Measurements from ENCODE around the gene GDPGP1. TPM values are rescaled to one million over a fixed set of nuclear protein-coding genes. Genes with fewer than 3 reads are reported as not detected.

The GDPGP1 gene
- total and polyA plus RNA-seq, 9 of the 15 experiments (the other 6 are each of a cell fraction or from before 2014, with no cell fraction given), result 0.78 to 6.1 (median 2.8) TPM

- no peak for TF ChIP-seq ZNF124 (CRISPR knock-in tag; IDR thresholded peaks at IDR 0.05)
- no peak for TF ChIP-seq RAD21 (CRISPR knock-in tag; conservative IDR thresholded peaks at IDR 0.05 in 1 of 2, IDR thresholded peaks at IDR 0.05 in 1 of 2)
- TF ChIP-seq, protein P1, sequence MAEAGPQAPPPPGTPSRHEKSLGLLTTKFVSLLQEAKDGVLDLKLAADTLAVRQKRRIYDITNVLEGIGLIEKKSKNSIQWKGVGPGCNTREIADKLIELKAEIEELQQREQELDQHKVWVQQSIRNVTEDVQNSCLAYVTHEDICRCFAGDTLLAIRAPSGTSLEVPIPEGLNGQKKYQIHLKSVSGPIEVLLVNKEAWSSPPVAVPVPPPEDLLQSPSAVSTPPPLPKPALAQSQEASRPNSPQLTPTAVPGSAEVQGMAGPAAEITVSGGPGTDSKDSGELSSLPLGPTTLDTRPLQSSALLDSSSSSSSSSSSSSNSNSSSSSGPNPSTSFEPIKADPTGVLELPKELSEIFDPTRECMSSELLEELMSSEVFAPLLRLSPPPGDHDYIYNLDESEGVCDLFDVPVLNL (CRISPR knock-in tag; IDR thresholded peaks at IDR 0.05; ENCODE audit: low read depth), result no peak
- TF ChIP-seq PBX2 (CRISPR knock-in tag; IDR thresholded peaks at IDR 0.05; ENCODE audit: low read depth), result no peak
- no peak for TF ChIP-seq PBX2 (tag; conservative IDR thresholded peaks at IDR 0.05; ENCODE audit: low read depth)
- no peak for TF ChIP-seq NFYB (IDR thresholded peaks at IDR 0.05; ENCODE audit: extremely low read depth, insufficient read length)
- peak; percentile 4; the same call in 1 of the 2 replicates for TF ChIP-seq PHF21A (IDR thresholded peaks at IDR 0.05; ENCODE audit: borderline replicate concordance, low read depth)
- peak; percentile 77 for TF ChIP-seq GABPA (tag; conservative IDR thresholded peaks at IDR 0.05; ENCODE audit: low read depth)
- no peak for TF ChIP-seq SUPT5H (IDR thresholded peaks at IDR 0.05)
- TF ChIP-seq RB1 (IDR thresholded peaks at IDR 0.05; ENCODE audit: low read depth), result peak; percentile 30
- TF ChIP-seq ZNF134 (CRISPR knock-in tag; conservative IDR thresholded peaks at IDR 0.05), result peak; percentile 60; the same call in 1 of the 2 replicates
- TF ChIP-seq, protein P2, sequence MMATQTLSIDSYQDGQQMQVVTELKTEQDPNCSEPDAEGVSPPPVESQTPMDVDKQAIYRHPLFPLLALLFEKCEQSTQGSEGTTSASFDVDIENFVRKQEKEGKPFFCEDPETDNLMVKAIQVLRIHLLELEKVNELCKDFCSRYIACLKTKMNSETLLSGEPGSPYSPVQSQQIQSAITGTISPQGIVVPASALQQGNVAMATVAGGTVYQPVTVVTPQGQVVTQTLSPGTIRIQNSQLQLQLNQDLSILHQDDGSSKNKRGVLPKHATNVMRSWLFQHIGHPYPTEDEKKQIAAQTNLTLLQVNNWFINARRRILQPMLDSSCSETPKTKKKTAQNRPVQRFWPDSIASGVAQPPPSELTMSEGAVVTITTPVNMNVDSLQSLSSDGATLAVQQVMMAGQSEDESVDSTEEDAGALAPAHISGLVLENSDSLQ (IDR thresholded peaks at IDR 0.05), result 0 out of 2 replicates have a peak, but pooled peaks have one; percentile 10
- TF ChIP-seq NFIC (IDR thresholded peaks at IDR 0.05), result peak; percentile 80
- peak; percentile 34; the same call in 1 of the 2 replicates for TF ChIP-seq ZNF12 (CRISPR knock-in tag; IDR thresholded peaks at IDR 0.05)
- peak; percentile 91 for TF ChIP-seq MYNN (IDR thresholded peaks at IDR 0.05)
- peak; percentile 75 for TF ChIP-seq MYNN (CRISPR knock-in tag; IDR thresholded peaks at IDR 0.05)
- TF ChIP-seq TBP (optimal IDR thresholded peaks at IDR 0.05; ENCODE audit: low read depth, low read length), result peak; percentile 14
- TF ChIP-seq RBFOX2 (IDR thresholded peaks at IDR 0.05; ENCODE audit: low read depth, low read length), result peak; percentile 60
- TF ChIP-seq CCNT2 (IDR thresholded peaks at IDR 0.05; ENCODE audit: borderline replicate concordance, extremely low read depth, insufficient read length, low read depth, low read length), result peak; percentile 52
- TF ChIP-seq, protein P3, sequence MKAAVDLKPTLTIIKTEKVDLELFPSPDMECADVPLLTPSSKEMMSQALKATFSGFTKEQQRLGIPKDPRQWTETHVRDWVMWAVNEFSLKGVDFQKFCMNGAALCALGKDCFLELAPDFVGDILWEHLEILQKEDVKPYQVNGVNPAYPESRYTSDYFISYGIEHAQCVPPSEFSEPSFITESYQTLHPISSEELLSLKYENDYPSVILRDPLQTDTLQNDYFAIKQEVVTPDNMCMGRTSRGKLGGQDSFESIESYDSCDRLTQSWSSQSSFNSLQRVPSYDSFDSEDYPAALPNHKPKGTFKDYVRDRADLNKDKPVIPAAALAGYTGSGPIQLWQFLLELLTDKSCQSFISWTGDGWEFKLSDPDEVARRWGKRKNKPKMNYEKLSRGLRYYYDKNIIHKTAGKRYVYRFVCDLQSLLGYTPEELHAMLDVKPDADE (conservative IDR thresholded peaks at IDR 0.05; ENCODE audit: control insufficient read depth, low read depth, low read length), result 0 out of 2 replicates have a peak, but pooled peaks have one; percentile 35
- peak; percentile 96 for TF ChIP-seq MXI1 (IDR thresholded peaks at IDR 0.05; ENCODE audit: low read depth, low read length)
Measured at GRCh38 chr15:90184786-90185704, 49.0 kb upstream of the GDPGP1 start (continued).

All from K562 (cell line).